ENCODE data around the gene PRSS1.

GRCh38 chr7:142718313-142718712 is 31.0 kb upstream of the PRSS1 start:
- TF ChIP-seq POLR2A (IDR thresholded peaks at IDR 0.05; ENCODE audit: low read length), result no peak
- TF ChIP-seq GATA1 (IDR thresholded peaks at IDR 0.05; ENCODE audit: low read depth, low read length), result no peak

All from erythroblast (primary cell).